Measurements from ENCODE around the gene P3H4. TPM values are rescaled to one million over a fixed set of nuclear protein-coding genes. Genes with fewer than 3 reads are reported as not detected.

P3H4 gene
- total RNA-seq, 1 experiment from 2014 or later = 24.0 TPM

DNA sequence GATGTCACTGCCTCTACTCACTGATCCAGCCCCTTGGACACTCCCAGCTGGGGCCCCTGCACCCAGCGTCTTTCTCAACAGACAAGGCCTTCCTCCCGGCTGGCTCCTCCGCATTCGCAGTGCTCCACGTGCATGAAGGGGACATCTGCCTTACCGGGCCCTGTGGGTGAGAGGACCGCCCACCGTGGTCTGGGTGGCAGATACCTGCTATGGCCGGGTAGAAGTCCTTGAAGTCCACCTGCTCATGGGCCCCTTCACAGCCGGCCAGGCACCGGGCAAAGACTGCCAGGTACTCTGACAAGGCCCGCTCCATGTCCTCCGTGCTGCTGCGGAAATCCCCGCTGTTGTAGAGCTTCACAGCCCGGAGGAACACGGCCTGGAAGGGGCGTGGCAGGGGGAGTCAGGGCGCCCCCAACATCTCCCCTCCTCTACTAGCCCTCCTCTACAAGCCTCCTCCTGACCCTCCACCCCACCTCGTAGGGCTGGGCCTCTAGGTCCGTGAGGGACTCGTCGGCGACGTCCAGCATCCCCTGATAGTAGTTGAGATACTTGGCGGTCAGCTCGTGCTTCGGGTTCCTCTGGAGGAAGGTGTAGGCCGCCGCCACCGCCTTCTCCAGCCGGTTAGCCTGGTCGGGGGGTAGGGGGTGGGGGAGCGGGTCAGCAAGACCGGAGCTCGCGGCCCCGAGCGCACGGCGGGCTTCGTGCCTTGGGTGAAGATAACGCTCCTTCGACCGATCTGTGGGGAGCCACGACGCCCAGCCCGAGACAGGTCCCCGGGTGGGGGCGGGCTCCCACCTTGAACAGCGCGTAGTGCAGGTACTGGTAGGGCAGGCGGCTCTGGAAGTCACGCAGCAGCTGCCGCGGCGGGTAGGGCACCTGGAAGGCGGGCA is 845 bp downstream of the P3H4 start:
- no peak overlapping the region for H2BK120ac ChIP-seq (ENCODE audit: low read depth, low read length, poor library complexity, severe bottlenecking)
- peaks cover 11% of the 10 kb centered on the region for H3K27me3 Mint-ChIP-seq (ENCODE audit: low read depth)
- peak; percentile 49 for DNase-seq
- H3K27ac Mint-ChIP-seq = no peak overlapping the region; a peak in 2 of 7 replicates
- no peak overlapping the region for H2AFZ ChIP-seq (ENCODE audit: low read length)
- no peak for TF ChIP-seq CTCF (conservative IDR thresholded peaks at IDR 0.05)
- no peak overlapping the region for H3K4ac ChIP-seq (ENCODE audit: low read depth, low read length)
- no peak overlapping the region for H4K91ac ChIP-seq (ENCODE audit: insufficient read length, low read depth, low read length)
- H3K18ac ChIP-seq (ENCODE audit: insufficient read length, low read depth, low read length) = no peak overlapping the region
- peaks cover 2% of the 10 kb centered on the region for H3K79me1 ChIP-seq (ENCODE audit: insufficient read depth, low read depth, low read length, poor library complexity, severe bottlenecking)
- H3K9me3 Mint-ChIP-seq = peaks cover 0 to 10% of the 10 kb centered on the region in 2 experiments; a peak in 3 of 5 replicates
- 0 out of 2 replicates have a peak overlapping the region, but pooled peaks have one; percentile 1 for H3K14ac ChIP-seq (ENCODE audit: insufficient read depth, low read length)
- H3K23me2 ChIP-seq (ENCODE audit: insufficient read length, low read depth, low read length, poor library complexity, severe bottlenecking) = peaks cover 16% of the 10 kb centered on the region
- H2BK5ac ChIP-seq (ENCODE audit: insufficient read length, low read length) = no peak overlapping the region
- no peak overlapping the region for H3K56ac ChIP-seq (ENCODE audit: insufficient read length, low read depth, low read length)
- no peak overlapping the region for H3K9ac ChIP-seq (ENCODE audit: extremely low read depth, insufficient read length, low read length)
- peak overlapping the region; percentile 91 to 99 for H3K4me3 Mint-ChIP-seq
- WGBS (ENCODE audit: extremely low coverage, insufficient read length, low lambda C conversion rate) = no CpG with 5 or more reads among the region's 58 CpGs
- no peak overlapping the region for H3T11ph ChIP-seq (ENCODE audit: low read length)
- no peak overlapping the region for H3K27ac ChIP-seq (ENCODE audit: insufficient read length, low read depth, low read length)
- H4K8ac ChIP-seq (replicated peaks; ENCODE audit: insufficient read length, low read depth, low read length) = no peak overlapping the region
- H2BK12ac ChIP-seq (ENCODE audit: insufficient read length, low read depth, low read length) = no peak overlapping the region
- H3K23ac ChIP-seq (ENCODE audit: insufficient read length, low read depth, low read length) = no peak overlapping the region
- H2BK15ac ChIP-seq (ENCODE audit: low read depth, low read length) = no peak overlapping the region
- H3K9me3 ChIP-seq (ENCODE audit: control insufficient read depth, low read depth, low read length) = no peaks in the 10 kb centered on the region
- H4K20me1 ChIP-seq (ENCODE audit: control insufficient read depth, insufficient read depth, insufficient read length) = no peaks in the 10 kb centered on the region
- no peak overlapping the region for H2AK5ac ChIP-seq (ENCODE audit: insufficient read length, low read length)
- H3K27me3 ChIP-seq (ENCODE audit: insufficient read depth, low read length) = no peaks in the 10 kb centered on the region
- peaks cover 23 to 24% of the 10 kb centered on the region in 2 experiments for H3K4me1 Mint-ChIP-seq
- peaks cover 4% of the 10 kb centered on the region; the same call in 1 of the 2 replicates for H3K4me1 ChIP-seq (ENCODE audit: insufficient read depth, low read length)
- H4K5ac ChIP-seq (ENCODE audit: insufficient read length, low read depth, low read length) = no peak overlapping the region
- H2BK20ac ChIP-seq (ENCODE audit: low read depth, low read length, poor library complexity, severe bottlenecking) = no peak overlapping the region
- H3K4me2 ChIP-seq (ENCODE audit: insufficient read depth, insufficient read length, low read length) = peak overlapping the region; percentile 76
- H3K36me3 Mint-ChIP-seq (ENCODE audit: insufficient read depth in 1 of 3, low read depth in 3 of 3) = peaks cover 25 to 27% (median 26%) of the 10 kb centered on the region in 3 experiments
- peaks cover 14% of the 10 kb centered on the region; the same call in 1 of the 2 replicates for H3K79me2 ChIP-seq (ENCODE audit: insufficient read depth, low read length)

Data from H9 (cell line).